ENCODE results near the gene PRKCE.

Gene PRKCE

DNA sequence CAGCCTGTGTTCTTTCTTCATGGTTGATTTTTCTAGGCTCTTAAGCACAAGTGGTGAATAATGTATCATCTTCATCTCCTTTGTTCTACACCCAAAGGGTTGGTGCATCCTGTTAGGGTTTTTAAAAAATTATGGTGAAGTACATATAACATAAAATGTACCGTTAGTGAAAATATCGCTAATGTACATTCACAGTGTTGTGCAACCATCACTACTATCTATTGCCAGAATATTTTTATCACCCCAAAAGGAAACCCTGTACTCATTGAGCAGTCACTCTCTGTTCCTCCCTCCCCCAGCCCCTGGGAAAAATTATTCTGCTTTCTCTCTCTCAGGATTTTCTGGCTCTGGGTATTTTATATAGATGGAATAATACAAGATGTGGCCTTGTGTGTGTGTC lies 98.5 kb downstream of the PRKCE start:
- no peak for DNase-seq (ENCODE audit: low read depth in 2 of 2, low spot score in 1 of 2)

DNA sequence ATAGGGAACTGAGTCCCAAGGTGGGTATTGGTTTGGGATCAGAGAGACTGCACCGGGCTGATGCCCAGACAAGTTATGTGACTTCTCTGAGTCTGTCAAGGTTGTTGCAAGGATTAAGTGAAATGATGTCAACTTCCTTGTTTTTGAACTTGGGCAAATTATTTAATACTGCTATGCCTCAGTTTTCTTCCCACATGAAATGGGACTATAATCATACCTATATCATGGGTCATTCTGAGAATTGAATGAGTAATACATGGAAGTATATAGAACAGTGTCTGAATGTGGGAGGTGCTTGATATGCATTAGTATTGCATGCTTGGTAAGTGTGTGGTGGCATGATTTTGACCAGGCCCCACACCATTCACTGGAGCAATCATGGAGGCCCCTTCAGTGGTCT lies 99.0 kb downstream of the PRKCE start:
- no peak for DNase-seq (ENCODE audit: low read depth in 2 of 2, low spot score in 1 of 2)

DNA sequence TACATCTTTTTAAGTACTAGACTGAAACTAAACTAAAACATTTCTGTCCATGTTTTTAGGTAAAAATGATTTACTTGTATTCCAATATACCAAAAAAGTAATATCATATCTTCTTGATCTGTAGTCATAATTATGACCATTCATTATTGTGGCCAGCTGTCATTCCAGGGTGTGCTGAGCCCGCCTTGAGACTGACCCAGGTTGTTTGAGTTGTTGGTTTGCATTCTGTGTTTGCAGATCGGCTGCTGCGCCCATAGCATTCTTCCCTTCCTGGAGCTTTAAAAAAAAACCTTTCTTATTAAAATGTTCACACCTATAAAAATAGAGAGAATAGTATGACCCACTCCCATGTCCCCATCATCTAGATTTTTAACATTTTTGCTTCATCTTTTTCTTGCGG lies 101.9 kb downstream of the PRKCE start:
- no peak for DNase-seq (ENCODE audit: low read depth in 2 of 2, low spot score in 1 of 2)

DNA sequence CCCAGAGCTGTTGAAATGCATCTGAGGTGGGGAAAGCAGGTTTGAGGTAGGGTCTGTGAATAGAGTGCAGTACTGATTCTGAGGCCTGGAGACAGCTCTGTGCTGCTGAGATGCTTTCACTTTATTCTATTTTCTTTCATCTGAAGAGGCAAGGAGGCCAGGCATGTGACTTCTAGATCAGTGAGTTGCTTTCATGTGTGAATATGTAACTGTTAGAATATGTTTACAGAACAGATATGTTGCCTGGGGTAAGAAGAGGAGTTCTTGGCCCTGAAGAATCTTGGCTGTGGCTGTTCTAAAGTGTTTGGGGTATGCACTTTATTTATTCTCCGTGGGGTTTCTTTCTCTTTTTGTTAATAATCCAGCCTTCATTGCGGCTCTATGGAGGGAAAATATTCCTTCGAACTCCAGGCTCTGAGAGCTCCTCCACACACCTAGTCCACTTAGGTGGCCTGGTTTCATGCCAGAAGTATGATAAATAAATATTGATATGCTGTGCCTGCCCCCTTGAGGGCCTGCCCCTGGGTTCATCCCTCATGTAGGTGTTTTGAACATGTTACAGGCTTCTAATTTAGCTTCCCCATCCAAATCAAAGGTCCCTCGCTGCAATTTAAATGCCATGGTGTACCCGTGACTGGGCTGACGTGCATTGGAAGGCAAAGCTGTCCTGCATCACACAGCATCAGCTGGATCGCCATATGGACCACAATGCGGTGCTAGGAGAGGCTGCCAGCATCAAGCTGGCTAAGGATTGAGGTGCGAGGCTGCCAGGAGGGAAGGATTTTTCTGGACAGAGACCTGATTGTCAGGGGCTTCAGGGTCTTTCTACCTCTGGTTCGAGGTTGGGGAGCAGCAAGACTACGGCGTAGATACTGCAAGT lies 102.9 kb downstream of the PRKCE start:
- DNase-seq (ENCODE audit: low read depth in 2 of 2, low spot score in 1 of 2) = no peak

DNA sequence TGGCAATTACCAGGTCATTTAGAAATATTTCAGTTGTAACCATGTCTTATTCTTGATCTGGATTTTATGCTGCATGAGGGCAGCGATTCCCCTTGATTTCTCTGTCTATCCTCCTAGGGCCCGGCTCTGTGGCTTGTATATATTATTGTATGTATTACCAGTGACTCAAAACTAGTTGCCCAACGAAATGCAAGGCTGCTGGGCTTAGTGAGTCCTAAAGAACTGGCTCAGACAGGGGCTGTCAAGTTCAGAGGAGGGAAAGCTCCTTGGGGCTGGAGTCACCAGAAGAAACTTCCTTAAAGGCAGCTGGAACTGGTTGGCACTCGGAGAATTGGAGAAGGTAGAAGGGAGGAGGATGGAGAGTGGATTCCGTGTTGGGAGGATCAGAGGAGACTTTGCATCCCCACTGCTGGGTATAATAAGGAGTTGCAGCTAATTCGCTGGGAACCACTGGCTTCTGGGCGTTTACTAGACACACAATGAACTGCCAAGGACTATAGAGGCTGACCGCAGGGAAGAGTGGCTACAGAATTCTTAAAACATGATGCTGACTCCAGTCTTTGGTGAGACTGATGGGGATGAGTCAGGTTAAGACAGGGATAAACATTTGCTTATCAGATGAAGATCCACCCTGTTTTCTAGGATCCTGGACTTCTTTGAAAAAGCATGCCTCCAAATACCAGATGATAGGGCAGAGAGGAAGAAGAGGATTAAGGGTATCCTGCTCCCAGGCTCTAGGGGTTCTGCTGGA lies 104.3 kb downstream of the PRKCE start:
- DNase-seq (ENCODE audit: low read depth in 2 of 2, low spot score in 1 of 2) = no peak

DNA sequence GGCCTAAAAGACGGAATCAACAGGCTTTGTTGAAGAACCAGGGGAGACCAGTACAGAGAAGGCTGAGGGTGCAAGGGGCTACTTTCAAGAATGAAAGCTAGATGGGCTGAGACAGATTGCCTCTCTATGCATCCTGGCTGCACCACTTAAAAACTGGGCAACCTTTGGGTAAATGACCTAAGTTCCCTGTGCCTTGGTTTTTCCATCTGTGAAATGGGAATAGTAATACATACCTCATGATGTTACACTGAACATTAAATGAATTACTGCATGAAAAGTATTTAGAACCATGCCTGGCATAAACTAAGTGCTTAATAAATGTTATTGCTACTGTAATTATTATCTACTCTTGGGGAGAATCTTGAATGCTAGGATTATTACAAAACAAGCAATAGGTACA lies 106.5 kb downstream of the PRKCE start:
- DNase-seq (ENCODE audit: low read depth in 2 of 2, low spot score in 1 of 2) = no peak

DNA sequence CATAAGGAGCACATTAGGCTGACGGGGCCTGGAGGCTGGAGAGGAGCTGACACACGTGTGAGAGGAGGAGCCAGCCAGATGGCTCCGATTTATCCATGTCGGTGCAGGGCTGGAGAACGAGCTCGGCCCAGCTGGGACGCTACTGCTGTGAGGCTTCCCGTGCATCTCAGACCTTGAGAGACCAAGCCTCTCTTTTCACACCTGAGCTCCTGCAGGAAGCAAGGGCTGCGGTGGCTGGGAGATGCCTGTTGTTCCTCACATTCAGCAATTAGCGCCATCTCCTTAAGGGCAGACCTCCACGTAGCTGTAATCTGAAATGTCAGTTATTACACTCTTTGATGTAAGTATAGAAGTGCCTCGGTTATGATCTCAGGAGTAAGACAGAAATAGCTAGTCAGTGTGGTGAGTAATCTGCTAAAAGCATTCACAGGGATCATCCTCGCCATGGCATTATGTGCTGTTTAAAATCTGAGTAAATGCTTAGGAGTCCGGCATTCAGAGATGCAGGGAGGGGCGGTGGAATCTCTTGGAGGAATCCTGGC lies 107.9 kb downstream of the PRKCE start:
- DNase-seq (ENCODE audit: low read depth in 2 of 2, low spot score in 1 of 2) = no peak

DNA sequence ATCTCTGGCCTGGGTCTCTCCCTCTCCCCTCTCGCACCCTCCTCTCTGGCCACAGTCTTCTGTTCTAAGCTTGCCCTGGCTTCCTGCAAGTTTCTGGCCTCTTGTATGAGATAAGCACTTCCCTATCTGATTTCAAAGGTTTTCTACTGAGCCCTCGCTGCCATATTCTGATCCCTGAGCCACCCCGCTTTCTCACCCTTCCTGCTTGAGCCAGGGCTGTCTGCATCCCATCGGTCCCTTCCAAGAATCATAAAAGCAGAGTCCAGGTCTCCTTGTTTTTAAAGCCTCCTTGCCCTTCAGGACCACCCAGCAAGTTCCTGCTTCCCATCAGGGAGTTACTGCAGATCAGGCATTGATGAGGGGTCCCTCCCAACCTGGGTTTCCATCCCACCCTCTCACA lies 110.2 kb downstream of the PRKCE start:
- no peak for DNase-seq (ENCODE audit: low read depth in 2 of 2, low spot score in 1 of 2)

DNA sequence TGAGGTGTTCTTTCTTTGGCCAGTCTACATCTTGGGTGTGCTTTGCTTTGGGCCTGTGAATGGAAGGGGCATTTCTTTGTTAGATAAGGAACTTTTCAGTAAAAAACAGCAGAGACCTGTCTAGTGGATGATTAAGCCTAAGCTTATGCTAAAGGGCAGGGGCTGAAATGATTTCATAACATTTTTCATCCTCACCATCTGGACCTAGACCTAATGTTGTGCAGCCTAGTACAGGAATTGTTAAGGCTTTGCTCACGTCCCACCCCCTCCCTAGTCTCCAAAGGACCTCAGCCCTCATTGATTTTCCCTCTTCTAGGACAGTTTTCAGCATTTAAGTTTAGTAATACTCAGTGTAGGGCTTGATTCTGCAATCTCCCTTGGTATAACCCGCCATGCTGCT lies 111.8 kb downstream of the PRKCE start:
- no peak for DNase-seq (ENCODE audit: low read depth in 2 of 2, low spot score in 1 of 2)

DNA sequence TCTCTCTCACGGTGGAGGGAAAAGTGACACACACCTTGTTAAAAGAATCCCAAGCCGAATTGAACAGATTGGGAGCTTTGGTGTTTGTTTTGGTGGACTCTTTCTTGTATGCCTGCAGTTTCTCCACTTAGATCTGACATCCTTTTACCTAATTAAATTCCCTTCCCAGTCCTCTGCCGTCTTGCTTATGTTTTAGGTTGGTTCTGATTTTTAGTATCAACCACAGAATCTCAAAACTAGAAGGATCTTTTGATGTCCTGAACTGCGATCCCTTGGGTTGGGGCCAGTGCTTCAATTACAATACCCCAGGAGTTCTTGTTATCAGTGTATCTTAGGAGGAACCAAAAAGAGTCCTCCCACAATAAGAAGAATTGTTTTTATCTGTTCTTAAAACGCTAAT lies 112.3 kb downstream of the PRKCE start:
- DNase-seq (ENCODE audit: low read depth in 2 of 2, low spot score in 1 of 2) = no peak

DNA sequence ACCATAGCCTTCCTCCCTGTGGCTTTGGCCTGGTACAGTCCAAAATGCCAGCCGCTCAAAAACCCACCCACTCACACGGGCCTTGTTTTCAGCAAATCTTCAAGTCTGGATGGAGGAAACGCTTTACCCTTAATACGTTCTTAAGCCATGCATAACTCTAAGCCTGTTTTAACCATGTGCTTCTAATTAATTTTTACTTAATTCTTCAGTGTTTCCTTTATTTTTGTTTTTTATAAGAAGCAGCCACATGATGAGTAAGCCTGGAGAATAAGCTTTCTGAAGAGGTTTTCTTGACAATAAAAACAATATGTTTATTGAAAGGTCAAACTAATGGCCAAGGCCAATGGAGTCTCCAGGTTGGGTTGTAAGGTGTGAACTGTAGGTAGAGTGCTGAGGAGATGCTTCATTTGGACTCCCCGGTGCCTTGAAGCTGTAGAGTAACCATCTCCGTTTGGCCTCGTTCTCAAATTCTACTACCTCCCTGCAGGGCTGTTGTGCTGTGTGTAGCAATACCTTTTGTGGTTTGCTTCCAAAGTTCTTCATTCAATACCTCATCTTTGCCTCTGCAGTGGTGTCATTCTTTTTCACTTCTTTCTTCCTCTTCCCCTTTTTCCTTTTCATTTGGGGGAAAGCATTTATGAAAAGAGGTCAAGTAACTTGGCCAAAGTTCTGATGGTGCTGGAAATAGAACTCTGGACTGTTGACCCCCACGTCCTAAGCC lies 113.7 kb downstream of the PRKCE start:
- DNase-seq (ENCODE audit: low read depth in 2 of 2, low spot score in 1 of 2) = no peak

DNA sequence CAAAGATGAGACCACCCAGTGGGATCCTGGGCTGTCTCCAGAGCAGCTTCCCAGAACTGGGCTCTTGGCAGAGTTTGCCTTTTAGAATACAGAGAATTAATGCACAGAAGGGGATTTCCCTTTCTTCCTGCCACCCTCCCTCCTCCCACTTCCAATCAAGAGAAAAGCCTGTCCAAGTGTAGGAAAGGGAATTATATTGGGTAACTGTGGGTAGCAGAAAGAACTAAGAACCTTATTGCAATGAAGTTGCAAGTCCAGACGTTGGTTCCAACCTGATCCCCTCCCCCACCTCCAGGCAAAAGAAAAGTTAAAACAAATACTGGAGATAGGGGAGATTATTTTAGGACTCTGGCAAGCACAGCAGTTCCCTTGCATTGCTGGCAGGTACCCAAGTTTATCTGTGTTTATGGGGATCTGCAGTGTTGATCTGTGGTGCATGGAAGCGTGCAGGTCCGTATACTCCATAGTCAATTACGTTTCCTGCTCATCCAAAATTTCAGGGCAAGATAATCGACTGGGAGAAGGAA lies 114.3 kb downstream of the PRKCE start:
- no peak for DNase-seq (ENCODE audit: low read depth in 2 of 2, low spot score in 1 of 2)

DNA sequence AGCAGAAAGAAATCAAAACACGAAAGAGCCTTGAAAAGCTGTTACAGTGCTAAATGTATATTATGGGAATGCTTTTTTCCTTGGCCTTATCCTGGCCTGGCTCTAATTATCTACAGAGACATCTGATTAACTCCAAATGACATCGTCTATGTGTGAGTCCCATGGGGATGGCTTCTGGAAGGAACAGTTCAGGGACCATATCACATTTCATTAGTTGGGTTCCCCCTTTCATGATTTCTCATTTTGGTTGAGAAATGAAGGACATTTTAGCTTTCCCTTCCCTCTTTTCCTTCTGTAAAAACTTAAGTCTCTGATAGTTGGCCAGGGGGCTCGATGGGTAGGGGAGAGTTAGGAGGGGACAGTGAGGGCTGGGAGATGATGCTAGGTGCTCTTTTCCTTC lies 116.7 kb downstream of the PRKCE start:
- no peak for DNase-seq (ENCODE audit: low read depth in 2 of 2, low spot score in 1 of 2)

DNA sequence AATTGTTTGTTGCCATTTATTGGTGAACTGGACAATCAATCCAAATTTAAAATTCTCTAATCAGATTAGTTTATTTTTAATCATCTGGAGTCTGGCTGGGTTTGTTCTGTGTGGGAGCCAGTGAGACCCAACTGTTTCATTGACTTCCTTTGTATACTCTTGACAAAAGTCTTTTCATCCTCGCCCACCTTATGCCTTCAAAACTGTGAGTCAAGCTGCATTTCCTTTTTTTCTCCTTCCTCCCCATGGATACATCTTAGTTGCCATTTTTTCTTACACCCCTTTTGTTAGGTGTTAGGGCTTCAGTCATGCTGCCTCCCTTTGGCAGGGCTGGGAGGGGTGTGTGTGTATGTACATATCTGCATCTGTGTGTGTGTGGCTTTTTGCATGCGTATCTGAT lies 117.6 kb downstream of the PRKCE start:
- DNase-seq (ENCODE audit: low read depth in 2 of 2, low spot score in 1 of 2) = no peak

DNA sequence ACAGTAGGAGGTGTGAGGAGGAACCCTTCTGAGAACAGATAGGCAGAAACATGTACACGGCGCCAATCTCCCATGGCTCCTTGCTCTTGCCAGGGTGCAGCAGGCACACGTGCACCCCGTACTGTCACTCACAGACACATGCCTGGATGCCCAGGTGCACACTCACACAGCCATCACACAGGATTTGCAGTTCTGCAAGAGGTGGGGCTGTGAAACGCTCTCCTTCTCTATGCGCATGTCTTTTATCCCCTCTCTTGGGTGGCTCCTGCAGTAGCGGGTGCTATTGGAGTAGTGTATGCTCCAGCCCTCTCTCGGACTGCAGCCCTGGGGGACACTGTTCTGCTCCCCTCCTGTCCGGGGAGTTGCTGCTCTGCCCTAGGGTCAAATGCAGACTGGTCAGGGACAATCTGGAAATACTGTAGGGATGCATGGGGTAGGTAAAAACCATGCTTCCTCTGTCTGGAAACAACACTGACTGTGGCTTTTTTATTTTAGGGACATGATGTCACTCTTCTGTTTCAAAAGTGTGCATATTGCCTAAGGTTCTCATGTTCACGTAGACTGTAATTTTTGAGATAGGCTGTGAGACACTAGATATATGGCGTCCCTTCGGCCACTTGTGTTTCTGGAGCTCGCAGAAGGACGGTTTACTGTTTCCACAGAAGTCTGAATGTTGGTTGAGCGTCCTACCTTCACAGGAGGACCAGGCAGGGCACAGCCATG lies 118.5 kb downstream of the PRKCE start:
- no peak for DNase-seq (ENCODE audit: low read depth in 2 of 2, low spot score in 1 of 2)

DNA sequence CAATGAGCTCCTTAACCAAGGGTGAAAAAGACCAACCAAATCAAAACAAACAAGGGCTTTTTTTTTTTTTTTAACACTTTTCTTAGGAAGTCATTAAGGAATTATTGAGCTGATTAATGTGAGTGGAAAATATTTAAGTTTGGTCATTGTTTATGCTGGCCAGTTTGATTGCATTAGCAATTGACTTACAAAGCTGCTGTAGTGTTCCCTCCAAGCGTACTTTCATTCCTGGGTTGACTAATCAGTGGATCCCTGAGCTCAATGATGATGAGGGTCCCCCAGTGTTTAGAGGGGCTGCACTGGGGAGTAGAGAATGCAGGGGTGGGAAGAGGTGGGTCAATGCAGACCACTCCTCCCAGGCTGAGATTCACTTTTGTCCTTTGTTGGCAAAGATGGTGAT lies 119.3 kb downstream of the PRKCE start:
- no peak for DNase-seq (ENCODE audit: low read depth in 2 of 2, low spot score in 1 of 2)

DNA sequence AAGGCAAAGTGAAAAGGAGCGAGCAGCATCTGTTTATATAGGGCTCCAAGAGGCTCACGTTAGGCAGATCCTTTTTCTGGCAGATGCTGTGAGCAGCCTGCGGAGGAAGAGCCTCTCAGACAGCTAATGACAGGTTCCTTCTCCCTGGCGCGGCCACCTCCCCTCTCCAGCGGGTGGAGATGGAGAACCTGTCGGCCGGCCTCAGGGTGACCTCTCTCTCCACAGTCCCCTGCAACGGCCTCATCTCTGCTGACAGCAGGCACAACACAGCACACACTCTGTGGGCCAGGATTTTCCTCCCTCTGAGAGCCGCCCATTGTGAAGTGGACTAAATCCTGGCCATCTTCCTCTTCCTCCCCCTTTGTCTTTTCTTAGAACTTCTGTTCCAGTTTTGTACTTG lies 119.8 kb downstream of the PRKCE start:
- no peak for DNase-seq (ENCODE audit: low read depth in 2 of 2, low spot score in 1 of 2)

DNA sequence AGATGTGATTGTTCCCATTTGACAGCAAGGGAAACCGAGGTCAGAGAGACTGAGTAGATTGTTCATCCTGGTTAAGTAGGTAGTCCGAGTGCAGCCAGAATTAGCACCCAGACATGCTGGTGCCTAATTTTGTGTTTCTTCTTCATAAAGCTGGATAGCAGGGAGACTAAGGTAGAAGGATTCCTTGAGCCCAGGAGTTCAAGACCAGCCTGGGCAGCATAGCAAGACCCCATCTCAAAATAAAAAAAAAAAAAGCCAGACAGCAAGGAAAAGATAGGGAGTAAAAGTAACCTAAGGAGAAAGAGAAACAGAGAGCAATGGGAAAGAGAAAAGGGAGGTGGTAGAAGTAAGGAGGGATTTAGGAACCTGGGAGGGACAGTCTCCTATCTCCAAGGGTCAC lies 120.6 kb downstream of the PRKCE start:
- no peak for DNase-seq (ENCODE audit: low read depth in 2 of 2, low spot score in 1 of 2)

DNA sequence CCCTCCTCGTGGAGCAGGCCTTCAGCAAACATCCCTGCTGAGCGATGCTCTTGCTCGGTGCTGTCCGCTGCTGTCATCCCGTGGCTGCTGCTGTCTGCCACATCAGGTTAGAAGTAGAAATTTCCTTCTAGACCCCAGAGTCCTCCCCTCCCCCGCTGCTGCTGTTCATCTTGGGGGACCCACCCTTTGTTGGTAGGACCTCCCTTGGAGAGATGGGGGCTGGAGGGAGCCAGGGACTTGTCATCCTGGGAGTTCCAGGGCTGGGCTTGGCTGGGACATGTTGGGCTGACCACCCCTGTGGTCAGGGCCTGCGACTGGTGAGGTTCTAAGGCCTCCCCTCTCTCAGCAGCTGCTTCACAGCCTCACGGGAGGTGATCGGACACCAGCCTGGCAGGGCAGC lies 122.4 kb downstream of the PRKCE start:
- DNase-seq (ENCODE audit: low read depth in 2 of 2, low spot score in 1 of 2) = no peak

DNA sequence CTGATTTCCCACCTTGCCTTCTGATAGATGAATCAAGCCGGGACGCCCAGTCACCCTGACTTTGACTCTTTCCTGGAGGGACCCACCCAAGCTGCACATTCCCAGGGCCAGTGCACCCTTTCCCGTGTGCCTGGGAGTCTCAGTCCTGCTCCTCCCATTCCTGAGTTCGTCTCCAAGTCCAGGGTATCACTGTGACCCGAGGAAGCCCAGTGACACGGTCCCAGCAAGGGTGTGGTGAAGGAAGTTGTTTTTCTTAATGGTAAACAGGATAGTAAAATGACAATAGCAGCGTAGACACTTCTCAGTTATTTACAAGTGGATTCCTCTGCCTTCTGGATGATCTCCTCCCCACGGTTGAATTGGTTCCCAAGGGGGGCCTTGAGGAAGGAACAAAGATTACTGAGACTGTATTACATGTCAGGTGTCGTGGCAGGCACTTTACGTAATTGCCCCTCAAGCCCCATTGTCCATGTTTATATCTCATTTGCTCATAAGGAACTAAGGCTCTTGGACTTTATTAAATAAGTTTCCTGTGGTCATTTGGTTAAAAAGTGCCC lies 123.3 kb downstream of the PRKCE start:
- no peak for DNase-seq (ENCODE audit: low read depth in 2 of 2, low spot score in 1 of 2)

Data from stimulated activated CD8-positive, alpha-beta memory T cell treated with anti-CD3 and anti-CD28 coated beads, Interleukin-4, amount 100 ng/mL, for 4 hours (primary cell).